Fibroblast of peridontal ligament (primary cell): ENCODE measurements around the gene IQCH.

Experiments used
- DNase-seq: peaks from one replicate; pipeline ENCODE4 v3.0.0-alpha.2; 2010; ENCODE audit errors: extremely low read depth

Gene IQCH

DNA sequence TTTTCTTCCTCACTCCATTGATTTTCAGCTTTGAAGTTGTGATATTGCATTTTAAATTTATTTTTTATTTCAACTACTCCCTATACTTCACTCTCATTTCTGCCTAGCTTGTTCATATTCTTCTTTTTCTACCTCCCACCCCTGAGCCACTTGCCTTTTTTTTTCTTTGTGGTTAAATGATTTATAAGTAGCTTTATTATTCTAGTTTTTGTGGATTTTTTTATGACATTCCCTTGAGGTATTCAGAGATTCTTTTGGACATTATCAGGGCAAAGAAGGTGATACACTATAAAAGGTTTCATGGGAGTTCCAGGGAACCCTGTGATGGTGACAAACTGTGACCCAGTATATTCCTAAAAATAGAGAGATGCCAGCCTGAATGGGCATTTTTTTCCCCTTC is 269.6 kb downstream of the IQCH start:
- DNase-seq = no peak

DNA sequence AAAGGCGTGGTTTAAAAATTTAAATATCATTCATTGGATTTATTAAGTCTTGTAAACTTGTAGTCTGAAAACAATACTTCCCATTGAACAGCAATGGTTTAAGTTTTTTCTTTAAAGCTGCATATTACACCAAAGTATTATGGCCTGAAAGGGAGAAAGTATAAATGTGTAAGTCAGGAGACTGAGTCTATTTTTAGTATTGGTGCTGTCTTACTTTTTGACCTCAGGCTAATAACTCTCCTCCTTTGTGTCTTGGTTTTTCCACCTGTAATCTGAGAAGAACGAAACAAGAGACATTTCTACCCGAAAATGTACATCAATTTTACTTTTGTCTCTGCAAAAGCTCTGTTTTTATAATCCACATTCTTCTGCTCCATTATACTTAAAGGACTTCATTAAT is 273.9 kb downstream of the IQCH start:
- DNase-seq = no peak

DNA sequence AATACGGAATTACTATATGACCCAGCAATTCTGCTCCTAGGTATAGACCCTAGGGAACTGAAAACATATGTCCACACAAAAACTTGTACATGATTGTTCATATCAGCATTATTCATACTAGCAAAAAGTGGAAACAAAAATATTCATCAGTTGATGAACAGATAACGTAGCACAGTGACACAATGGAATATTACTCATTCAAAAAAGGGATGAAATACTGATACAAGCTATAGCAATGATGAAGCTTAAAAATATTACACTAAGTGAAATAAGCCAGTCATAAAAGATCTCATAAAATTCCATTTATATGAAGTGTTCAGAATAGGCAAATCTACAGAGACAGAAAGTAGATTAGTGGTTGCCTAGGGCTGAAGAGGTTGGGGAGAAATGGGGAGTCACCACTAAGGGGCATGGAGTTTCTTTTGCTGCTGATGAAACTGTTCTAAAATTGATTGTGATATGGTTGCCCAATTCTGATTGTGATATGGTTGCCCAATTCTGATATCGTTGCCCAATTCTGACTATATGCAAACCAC is 276.9 kb downstream of the IQCH start:
- peak; percentile 73 for DNase-seq

DNA sequence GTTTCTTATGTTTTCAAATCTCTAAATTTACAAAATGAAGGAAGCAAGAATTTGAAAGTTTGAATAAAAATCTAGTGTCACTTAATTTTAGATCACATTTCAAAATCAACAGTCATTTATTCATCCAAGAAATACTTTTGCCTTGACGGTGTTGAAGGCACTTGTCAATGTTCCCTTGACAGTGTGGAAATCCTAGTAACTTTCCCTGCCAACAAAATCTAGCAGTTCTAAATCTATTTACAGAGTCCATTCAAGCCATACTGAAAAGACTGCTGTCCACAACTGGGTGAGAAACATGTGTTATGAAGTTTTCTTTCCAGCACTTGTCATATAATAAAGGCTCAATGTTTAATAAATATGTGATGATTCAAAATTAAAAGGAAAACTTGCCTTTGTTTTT is 279.3 kb downstream of the IQCH start:
- DNase-seq = no peak

DNA sequence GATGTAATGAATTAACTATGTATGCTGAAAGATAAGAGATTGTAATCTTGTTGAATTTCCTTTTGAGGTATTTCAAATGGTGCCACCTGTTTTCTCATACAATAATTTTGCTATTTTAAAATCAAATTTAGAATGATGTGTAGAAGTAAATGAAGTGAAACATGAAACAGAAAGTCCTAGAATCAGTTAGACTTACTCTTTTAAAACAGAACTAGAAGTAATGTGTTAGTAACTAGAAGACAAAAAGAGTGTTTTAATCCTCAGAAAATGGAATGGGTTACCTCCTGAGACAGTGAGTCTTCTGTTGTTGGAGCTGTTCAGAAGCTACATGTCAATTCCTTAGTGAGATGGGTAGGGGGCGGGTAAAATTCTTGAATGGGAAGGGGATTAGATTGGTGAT is 279.8 kb downstream of the IQCH start:
- no peak for DNase-seq

DNA sequence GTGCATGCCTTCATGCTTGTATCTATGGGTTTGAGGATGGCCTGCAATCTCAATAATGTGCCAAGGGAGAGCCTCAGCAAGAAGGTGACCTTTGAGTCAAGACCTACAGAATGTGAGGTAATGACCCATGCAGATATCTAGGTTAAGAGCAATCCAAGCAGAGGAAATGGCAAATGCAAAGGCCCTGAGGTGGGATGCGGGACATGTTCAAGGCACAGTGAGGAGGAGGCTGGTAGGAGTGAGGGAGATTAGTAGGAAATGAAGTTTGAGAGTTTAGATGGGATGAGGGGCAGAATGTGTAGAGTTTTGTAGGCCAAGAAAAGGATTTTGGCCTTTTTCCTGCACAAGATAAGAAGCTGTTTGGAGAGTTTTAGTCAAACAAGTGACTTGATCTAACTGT is 283.2 kb downstream of the IQCH start:
- DNase-seq = no peak

DNA sequence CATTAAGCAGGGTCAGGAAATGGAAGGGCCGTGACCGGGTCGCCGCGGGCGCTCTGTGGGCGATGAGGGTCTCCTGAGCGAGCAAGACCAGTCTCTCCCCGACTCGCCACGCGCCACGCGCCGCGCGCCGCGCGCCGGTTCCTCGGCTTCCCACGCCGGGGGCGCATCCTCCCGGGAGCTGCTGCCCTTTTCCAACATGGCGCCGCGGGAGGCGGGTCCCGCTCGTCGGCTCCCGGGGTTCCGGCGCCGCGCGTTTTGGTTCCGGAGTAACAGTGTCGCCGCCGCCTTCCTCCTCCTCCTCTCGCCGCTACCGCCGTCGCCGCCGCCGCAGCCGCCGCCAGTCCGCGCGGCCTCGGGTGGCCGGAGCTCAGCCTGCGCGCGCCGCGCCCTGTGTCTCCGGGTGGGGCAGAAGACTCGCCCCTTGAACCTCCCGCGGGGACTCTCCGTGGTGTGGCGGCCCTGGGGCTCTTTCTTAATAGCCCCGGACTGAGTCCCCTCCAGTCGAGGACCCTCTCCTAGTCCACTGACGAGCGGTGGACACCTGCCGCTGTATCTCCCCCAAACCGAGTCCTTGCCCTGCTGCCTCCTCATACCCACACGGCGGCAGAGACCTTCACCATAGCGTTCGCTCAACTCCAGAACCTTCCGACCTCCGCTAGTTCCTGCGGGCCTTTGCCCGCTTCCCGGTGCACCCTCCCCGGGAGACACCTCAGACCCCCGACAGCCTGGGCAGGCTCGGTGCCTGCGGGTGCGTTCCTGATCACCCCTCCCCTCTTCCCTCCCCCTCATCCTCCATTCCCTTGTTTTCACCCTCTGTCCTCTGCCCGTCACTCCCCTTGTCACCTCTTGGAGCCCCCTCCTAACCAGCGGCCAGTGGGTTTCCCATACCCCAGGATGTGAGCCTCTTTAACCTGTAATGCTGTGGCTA is 288.1 kb downstream of the IQCH start, which contains the start of gene MAP2K5:
Gene MAP2K5 (plus strand): TSS at position 284 of the 928 bp plus-strand sequence. CDS start 633 bp downstream, at position 917.
- peak; percentile 65 for DNase-seq

DNA sequence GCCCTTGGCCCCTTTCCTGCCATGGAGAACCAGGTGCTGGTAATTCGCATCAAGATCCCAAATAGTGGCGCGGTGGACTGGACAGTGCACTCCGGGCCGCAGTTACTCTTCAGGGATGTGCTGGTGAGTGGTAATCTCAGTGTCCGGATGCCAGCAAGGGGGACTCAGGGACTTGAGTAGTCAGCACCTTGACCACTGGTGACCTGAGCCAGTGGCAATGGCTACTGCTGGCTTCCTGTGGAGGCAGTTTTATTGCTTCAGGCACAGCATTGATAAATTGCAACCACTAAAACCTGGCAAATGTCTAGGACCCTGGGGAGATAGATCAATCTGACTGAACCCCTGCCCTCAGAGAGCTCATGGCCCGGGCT is 288.7 kb downstream of the IQCH start:
- DNase-seq = peak; percentile 2

DNA sequence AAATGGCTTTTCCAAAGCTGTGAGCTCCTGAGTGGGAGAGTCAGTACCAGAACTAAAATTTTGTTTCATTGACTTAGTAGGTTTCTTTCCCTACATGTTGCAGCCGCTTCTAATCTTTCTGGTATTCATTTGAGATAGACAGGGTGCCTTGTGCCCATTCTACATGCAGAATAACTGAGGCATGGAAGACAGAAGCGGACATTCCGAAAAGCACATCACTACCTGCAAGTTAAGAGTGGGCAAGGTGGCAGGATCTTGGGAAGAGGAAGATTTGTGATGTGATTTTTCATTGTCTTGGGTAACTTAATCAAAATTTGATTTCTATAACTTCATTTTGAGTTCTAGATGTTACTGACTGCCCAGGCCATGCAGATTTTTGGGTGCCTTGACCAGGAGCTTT is 289.9 kb downstream of the IQCH start:
- DNase-seq = no peak

DNA sequence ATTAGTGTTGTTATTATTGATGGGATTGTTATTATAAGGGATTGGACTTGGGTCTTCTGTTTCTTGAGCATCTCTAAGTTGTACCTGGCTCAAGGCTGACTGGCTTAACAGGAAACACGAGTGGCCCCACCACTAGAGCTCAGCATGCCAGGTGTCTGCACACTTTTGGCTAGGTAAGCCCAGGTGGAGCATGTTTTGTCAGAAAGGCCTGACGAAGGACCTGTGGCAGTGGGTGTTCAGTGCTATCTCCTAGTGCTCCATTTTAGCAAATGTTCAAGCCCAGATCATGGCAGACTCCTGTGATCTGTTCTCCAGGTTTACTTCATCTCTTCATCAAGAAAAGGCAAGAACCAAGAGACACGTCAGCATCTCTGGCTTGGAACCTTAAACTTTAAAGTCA is 291.3 kb downstream of the IQCH start:
- no peak for DNase-seq

DNA sequence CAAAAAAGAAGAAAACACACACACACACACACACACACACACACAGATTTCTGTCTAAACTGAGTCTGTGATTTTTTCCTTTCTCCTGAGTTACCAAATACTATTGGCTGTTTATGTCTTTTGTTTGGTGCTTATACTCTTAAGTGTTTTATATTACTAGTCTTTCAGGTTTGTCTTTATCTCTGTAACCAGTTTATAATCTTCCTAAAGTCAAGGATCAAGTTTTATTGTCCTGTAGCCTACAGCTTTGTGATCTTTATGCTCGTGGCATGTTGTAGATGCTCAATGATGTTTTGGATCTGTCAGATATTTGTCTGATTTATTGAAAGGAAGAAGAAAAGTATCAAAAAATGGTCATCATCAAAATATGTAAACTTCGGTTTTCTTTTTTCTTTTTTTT is 292.5 kb downstream of the IQCH start:
- no peak for DNase-seq

DNA sequence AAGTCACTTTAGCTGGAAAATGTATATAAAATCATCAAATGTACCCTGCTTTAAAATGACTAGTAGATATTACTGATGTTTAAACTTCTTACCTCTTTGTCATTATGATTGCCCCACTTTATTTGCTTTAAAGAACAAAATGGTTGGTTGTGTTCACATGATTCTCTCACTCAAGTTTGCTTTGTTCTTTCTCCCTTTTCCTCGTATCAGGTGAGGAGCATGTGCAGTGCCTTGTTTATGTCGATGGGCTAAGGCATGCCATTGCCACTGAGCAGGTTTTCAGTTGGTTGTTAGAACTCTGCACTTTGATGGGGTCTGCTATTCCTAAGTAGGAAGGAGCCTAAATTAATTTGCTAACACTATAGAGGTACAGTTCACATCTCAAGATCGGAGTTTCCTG is 293.2 kb downstream of the IQCH start:
- DNase-seq = no peak

DNA sequence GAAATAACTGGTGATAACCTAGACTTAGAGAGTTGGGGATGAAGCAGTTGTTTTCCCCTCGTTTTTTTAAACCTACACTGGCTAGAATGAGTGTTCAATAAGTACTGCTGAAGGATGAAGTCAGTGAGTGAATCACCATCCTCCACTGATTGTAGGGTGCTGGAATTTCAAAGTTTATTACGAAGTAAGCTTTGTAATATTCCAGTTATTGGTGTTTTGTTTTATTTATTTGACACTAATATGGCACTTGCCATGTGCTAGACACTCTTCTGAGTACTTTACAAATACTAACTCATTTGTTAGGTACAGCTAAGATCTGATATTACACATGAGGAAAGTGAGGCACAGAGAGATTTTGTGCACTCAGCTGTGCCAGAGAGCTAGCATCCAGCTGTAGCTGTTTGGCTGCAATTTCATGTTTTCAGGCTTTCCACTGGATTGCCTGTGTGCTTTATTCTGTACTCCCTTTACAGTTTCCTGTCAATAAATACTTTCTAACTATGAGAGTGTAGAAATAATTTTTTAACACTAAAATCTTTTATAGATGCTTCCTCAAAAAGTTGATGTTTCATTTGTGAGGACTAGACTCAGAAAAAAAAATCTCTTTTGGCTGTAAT is 293.8 kb downstream of the IQCH start:
- peak; percentile 50 for DNase-seq

DNA sequence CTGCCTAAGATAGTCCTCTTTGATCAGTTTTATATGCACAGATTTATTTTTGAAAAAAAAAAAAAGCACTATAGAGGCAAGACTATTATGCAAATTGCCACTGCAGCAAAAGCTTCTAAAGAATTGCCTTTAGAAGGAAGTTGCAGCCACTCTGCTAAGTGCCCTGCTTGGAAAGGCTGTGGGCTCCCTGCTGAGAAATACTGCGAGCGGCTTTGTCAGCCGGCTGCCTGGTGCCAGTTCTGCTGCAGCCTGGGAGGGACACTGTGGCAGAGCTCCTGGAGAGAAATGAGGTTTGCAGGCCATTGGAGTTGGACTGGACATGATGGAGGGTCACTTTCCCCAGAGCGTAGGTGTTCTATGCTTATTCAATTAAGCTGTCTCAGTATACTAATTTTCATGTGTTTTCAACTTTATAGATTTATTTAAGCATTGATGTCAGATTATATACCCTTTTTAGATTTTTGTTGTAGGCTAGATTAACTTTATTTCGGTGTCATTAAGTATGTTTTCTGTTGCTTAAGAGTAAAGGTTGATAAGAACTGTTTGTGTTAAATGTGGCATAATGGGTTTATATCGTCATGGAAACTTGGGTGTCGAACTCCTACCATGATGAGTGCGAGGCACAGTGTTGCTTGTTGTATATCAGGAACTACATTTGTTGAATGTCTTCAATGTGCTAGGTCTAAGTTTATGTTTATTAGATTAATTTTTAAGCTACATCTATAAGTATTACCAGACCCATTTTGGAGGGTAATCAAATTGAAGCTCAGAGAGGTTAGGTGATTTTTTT is 294.5 kb downstream of the IQCH start:
- no peak for DNase-seq

DNA sequence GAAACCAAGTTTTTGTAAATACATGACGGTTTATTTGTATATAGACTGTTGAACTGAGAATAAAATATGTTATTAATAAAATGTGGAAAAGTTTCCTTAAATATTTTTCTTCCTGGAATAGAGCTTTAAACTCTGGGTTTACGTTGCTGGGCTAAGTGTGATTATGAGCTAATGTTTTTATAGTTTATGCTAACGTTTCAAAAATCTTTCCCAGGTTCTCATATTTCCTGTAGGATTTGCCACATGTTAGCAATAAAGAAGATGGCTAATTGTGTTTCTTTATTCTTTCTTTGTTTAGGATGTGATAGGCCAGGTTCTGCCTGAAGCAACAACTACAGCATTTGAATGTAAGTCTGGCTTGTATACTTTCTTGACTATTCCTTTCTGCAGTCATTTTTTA is 295.1 kb downstream of the IQCH start:
- DNase-seq = peak; percentile 12

DNA sequence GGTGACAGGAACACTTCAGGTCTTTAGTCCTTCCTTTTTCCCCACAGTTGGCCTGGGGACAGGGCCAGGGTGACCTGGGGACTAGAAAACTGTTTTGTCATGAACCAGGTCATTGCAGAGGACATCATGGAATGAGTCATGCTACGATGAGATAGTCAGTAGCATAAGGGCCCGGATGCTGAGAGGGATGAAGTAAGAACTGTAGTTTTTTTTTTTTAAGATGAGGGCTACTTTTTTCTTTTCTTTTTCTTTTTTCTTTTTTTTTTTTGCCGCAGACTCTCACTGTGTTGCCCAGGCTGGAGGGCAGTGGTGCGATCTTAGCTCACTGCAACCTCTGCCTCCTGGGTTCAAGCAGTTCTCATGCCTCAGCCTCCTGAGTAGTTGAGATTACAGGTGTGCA is 295.9 kb downstream of the IQCH start:
- DNase-seq = no peak

DNA sequence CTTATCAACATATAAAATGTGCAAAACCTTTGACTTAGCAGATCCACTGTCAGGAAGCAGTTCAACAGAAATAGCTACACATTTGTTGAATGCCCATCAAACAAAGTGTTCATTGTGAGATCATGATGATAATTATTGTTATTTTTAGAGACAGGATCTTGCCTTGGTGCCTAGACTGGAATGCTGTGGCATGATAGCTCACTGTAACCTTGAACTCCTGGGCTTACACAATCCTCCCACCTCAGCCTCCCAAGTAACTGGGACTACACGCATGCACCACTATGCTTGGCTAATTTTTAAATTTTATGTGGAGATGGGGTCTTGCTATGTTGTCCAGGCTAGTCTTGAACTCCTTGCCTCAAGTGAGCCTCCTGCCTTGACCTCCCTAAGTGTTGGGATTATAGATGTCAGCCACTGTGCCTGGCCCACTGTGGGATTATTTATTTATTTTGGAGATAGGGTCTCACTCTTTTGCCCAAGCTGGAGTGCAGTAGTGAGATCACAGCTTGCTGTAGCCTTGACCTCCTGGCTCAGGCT is 296.7 kb downstream of the IQCH start:
- DNase-seq = no peak
